GM19468 (cell line): ENCODE data around the gene PLXNA4.

Source experiments
- ATAC-seq: cut with Tn5 transposase; IDR thresholded peaks from one replicate; pipeline ENCODE4 v1.9.1; 2021; ENCODE audit warnings: mild to moderate bottlenecking, moderate library complexity, moderate number of reproducible peaks; ENCODE audit not compliant: unreplicated experiment; ENCODE audit errors: extremely low read depth

Gene PLXNA4

DNA sequence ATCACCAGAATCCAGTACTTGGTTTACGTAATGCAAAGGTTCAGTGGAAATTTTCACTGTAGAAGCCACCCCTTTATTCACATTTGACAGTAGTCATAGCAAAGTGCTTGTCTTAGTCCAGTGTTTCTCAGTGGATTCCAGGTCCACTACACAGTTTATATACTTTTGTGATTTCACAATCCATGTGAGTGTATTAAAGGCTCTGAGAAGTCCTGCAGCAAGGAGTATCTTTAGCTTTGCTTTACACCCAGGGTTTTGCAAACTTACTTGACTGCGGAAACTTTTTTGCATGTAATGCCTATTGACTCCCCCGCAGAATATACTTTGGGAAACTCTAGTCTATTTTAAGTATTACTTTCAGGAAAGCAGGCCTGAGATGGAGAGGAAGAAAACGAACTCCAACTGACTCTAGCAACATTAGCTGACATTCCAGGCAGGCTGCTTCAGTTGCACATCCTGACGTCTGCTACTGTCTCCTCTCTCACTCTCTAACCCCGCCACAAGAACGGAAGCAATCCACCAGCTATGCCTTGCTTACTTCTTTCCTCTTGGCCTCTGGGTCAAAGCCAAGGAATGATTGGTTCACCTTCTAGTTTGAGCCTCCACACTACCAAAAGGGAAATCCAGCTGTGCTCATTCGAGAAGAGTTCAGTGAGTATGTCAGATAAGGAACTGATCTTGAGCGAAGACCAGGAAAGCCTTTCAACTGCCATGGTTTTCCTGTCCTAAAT is 6.2 kb downstream of the PLXNA4 start:
- ATAC-seq, result no peak

DNA sequence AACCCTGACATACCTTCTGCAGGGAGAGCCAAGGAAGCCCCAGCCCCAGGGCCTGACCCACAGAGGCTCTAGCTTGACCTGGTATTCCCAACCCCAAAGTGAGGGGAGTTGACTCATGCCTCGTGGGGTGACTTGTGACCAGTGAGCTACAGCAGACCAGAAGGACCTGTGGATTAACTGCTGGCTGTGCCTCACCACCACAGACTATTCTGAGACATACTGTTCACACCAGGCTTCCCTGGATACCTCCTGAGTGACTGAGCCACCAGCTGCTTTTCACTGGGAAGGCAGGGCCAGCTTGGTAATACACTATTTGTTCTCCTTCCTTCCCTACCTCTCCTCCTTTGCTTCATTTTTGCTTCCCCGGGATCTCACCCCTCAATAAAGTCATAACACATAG is 7.3 kb downstream of the PLXNA4 start:
- no peak for ATAC-seq

DNA sequence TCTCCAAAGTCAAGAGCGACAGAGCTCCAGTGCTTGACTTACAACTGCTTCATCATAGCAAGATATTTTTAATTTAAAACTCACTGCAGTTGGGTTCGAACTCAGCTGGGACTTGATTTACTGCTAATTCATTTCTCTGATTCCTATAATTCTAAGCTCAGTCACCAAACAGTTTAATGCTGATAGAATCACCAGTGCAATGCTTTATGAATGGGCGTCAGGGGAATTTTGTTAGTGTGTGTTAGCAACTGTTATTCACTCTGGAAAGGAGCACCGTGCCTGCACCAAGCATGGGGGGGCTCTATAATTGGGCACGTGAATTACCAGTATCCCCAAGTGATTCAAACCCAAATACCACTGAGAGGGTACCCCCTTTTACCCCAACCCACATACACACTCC is 10.4 kb downstream of the PLXNA4 start:
- no peak for ATAC-seq

DNA sequence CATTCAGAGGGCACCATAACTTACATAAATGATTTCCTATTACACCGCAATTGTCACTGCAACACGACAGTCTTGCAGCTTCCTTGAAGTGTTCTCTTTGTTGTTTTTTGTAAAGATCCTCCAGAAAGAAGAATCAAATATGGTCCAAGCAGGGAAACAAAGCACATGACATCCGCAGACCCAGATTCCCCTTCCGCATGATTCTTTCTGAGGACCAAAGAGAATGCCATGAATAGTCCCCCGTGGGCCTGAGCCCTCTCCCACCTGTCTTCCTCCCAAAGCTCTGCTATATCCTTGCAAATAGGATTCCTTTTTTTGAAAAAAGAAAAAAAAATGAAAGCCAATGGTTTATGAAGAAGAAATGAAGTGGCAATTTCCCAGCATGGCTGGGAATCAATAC is 10.8 kb downstream of the PLXNA4 start:
- no peak for ATAC-seq

DNA sequence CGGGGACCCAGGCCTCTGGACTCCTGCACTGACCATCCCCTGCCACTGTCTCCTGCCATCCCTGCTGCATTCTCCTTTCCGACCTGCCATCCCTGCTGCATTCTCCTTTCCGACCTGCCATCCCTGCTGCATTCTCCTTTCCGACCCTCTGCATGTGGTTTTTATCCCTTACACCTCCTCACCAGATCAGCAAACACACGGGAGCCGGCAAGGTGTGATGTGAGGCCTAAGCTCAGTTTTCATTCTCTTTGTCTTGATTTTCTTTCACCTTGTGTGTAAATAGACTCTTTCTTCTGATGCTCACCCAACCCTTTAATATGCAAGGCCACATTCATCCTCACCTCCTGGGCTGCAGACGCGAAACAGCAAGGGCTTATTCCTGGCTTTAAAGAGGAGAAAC is 11.4 kb downstream of the PLXNA4 start:
- no peak for ATAC-seq

DNA sequence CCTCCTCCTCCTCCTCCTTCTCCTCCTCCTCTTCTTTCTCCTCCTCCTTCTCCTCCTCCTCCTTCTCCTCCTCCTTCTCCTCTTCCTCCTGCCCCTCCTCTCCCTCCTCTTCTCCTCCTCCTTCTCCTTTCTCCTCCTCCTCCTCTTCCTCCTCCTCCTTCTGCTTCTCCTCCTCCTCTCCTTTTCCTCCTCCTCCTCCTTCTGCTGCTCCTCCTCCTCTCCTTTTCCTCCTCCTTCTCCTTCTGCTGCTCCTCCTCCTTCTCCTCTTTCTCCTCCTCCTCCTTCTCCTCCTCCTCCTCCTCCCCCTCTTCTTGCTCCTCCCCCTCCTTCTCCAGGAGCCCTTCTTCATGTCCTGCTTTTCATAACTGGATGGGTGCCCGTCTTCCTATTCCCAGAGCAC is 12.2 kb downstream of the PLXNA4 start:
- no peak for ATAC-seq

DNA sequence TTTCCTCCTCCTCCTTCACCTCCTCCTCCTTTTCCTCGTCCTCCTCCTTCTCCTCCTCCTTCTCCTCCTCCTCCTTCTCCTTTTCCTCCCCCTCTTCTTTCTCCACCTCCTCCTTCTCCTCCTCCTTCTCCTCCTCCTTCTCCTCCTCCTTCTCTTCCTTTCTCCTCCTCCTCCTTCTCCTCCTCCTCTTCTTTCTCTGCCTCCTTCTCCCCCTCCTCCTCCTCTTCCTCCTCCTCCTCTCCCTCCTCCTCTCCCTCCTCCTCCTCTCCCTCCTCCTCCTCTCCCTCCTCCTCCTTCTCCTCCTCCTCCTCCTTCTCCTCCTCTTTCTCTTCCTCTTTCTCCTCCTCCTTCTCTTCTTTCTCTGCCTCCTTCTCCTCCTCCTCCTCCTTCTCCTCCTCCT is 13.6 kb downstream of the PLXNA4 start:
- ATAC-seq, result no peak

DNA sequence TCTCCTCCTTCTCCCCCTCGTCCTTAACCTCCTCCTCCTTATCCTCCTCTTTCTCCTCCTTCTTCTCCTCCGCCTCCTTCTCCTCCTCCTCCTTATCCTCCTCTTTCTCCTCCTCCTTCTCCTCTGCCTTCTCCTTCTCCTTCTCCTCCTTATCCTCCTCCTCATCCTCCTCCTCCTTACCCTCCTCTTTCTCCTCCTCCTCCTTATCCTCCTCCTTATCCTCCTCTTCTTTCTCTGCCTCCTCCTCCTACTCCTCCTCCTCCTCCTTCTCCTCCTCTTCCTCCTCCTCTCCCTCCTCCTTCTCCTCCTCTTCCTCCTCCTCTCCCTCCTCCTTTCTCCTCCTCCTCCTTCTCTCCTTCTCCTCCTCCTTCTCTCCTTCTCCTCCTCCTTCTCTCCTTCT is 14.5 kb downstream of the PLXNA4 start:
- no peak for ATAC-seq

DNA sequence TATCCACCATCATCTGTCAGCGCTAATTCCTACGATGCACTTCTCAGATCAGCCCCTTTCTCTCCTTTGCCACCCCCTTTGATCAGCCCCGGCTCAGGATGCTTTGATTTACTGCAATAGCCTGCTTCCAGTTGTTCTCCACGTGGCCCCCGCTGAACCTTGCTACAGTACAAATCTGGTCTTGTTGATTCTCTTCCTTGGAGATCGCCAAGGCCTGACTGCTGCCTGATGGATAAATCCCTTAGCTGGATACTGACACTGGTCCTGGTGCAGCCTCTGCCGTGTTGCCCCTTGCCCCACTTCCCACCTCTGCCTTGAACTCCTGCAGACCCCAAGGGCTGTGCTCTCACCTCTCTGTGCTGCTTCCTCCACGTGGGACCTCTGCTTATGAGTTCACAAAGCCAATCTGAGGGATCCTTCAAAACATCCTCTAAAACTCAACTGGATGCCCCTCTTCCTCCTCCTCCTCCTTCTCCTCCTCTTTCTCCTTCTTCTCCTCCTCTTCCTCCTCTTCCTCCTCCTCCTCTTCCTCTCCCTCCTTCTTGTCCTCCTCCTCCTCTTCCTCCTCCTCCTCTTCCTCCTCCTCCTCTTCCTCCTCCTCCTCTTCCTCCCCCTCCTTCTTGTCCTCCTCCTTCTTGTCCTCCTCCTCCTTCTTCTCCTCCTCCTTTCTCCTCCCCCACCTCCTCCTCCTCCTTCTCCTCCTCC is 15.3 kb downstream of the PLXNA4 start:
- no peak for ATAC-seq

DNA sequence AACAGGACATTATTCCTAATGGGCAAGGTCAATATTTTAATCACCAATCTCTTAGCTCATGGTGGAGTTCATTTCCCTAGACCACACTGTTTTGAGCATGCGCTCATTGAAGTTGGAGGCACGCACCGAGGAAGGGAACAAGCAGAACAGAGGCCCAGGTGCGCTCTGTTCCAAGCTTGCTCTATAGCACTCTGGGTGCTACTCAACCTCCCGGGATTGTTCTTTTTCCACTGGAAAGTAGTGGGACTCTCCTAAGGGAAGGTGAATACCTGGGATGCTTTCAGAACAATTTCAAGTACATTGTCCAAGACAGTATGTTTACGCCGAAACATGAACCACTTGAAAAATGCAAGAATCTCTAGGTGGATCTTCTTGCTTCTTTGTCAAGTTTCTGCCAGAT is 16.2 kb downstream of the PLXNA4 start:
- no peak for ATAC-seq

DNA sequence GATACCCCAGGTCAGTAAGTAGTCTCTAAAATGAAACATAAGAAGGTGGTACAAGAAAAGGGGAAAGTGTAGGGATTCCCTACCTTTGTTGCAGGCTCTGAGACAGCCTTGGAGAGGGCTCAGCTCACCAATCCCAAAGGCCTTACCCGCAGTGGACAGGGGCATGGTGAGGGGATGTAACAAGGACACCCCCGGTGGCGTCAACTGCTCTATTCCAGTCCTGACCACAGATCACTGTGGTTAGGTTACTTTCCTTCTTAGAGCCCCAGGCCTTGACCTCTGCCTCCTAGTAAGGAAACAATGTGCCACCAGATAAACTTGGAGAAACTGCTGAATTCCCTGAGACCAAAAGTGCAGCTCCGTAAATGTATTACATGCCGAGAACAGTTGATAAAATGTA is 17.5 kb downstream of the PLXNA4 start:
- ATAC-seq, result no peak

DNA sequence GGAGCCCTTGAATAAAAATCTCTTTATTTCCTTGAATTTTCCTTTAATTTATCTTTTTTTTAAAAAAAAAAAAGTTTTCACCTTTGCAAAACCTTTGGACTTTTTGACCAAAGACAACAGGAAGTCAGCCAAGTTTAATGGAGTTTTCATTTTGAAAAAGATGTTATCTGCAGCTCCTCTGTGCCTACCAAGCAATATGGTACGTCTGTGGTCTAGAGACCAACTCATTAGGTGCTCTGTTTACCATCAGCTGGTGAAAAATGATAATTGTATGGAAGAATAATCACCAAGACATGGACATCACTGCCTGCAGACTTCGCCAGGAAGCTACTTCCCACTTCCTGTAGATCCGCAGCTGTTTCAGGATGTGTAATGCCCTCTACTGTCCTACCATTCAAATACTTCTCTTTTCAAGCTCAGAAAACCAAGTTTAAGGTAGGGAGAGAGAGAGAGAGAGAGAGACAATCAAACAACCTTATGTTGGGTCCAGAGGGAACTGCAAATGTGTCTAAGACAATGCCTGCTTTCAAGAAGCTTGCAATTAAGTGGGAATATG is 18.7 kb downstream of the PLXNA4 start:
- no peak for ATAC-seq

DNA sequence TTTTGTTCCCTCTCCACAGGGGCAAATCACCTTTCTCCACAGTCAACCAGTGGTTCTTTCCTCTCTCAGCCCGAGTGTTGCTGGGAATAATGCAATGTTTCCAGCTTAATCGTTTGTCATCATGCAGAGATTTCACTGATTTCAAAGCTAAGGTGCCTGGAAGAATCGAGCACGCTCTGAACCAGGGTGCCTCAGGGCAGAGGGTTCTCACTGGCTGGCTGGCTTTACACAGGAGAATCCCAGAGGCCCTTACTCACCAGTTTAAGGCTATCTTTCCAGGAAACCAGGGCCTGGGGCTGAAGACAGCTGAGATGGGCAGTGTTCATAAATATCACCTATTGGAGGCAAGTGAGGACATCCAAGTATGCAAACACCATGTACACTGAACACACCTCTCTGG is 21.8 kb downstream of the PLXNA4 start:
- no peak for ATAC-seq

DNA sequence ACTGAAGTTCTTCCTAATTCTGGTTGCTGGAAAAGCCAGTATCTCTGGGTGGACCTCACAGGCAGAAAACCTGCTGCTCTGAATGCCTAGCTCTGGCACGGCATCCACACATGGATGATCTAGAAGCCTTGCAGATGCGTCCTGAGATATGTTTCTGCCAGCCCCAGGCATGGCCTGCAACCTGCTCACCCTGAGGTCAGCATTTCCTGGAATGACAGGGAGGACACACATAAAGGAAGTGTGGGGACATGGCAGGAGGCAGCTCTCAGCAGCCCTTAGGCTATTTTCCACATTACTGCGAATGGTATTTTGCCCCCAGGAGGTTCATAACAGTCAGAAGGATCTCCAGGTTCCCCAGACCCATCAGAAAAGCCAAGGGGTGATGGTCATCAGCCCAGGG is 23.2 kb downstream of the PLXNA4 start:
- ATAC-seq, result no peak

DNA sequence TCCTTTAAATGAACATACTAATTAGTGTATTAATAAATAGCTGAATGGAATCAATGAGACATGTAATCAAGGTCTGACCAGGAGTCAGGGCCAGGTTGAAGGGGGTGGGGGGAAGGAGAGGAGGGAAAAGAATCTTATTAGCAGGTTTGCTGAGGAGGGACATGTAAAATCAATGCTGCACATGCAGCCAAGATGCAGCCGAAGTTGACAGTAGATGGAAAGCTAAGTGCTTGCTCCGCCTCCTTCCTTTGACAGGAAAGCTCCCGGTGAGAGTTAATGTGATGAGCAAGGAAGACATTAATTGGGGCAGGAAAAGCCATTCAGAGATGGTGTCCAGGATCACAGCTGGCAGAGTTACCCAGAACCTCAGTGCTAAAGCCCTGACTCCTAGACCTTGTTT is 24.4 kb downstream of the PLXNA4 start:
- no peak for ATAC-seq

DNA sequence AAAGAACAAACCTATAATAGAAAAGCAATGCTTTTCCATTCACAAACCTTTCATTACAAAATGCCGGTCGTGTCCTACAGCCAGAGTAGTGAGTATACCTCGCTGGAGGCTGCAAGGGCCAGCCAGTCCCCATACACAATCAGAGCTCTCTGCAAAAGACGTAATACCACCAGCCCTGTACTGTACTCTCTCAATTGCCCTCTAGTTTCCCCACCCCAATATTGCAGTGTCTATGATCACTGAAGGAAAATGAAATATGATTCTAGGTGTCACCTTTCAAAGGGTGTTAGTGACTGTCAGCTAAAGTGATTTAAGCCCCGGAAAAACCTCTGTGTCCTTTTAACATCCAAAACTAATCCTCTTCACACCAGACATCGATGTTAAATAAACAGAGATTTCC is 24.8 kb downstream of the PLXNA4 start:
- no peak for ATAC-seq

DNA sequence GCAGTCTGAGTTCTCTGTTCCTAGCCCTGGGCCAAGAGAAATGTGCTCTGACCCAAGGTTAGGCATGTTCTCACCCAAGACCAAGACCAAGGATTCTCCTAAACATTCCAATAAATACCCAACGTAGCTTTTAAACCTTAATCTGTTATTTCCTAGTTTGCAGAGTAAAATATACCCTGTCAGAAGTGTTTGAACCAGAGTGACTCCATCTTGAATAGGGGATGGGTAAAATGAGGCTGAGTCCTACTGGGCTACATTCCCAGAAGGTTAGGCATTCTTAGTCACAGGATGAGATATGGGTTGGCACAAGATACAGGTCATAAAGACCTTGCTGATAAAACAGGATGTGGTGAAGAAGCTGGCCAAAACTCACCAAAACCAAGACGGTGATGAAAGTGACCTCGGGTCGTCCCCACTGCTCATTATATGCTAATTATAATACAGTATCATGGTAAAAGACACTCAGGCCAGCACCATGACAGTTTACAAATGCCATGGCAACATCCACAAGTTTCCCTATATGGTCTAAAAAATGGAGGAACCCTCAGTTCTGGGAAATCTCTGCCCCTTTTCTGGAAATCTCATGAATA is 27.7 kb downstream of the PLXNA4 start:
- ATAC-seq, result no peak

DNA sequence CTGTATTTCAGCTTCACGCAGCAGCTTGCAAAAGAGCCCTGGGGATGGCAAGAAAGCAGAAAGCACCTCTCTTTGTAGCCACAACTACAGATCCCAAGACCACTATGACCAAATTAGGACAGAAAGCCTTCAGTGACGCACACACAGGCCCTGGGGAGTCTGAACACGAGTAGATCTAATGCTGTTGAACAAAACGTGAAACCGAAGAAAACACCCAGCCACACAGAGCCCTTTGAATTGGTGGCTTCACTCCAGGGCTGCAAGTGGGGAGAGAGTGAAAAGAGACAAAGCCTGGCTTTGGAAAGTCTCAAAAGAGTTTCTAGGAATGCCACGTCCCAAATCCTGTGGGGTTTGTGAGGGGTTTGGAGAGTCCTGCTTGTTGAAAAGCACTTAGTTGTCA is 28.4 kb downstream of the PLXNA4 start:
- no peak for ATAC-seq

DNA sequence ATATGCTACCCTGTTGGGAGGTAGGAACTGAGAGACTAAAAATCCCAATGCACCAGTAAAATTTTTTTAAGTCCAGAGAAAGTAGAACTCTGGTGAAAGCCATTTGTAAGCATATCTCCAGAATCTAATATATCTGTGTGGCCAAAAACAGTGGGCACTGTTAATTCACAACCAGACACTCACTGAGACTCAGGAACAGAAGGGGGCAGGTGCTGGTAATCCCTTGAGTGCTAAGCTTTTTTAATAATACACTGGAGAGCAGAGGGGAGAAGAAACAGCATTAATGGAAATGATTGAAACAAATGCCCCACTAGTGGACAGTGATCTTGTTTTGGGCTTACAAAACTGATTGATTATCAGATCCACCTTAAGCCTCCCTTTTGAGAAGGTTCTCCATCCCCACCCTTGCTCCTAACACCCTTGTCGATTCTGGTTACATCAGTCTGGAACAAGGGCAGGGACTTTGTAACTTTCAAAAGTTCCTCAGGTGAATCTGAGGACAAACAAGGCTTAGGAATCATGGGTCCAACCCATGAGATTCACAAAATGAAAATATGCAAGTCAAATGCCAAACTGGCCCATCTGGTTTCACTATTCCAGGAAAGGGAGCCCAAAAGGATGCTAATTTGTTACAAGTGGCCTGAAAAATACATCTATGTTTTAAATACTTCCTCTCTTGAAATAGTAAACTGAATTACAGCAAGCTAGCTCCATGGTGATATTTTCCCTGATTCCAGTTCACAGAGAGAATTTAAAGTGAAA is 29.7 kb downstream of the PLXNA4 start:
- no peak for ATAC-seq

DNA sequence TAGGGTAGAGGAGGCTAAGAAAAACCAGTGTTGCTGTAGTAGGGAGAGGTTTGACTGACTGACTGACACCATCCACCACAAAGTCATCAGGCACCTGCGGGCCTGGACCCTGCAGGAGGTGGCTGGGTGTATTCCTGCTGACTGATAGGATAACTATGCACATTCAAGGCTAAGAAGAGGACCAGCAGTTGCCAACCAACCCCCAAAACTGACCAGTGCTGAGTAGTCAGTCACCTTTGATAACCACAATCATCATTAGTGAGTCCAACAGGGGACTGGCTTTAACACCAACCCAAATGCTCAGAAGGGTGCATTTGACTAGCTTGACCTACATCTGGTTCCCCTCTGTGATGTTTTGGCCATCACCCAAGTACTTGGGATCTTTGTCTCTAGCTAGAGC is 30.5 kb downstream of the PLXNA4 start:
- no peak for ATAC-seq

DNA sequence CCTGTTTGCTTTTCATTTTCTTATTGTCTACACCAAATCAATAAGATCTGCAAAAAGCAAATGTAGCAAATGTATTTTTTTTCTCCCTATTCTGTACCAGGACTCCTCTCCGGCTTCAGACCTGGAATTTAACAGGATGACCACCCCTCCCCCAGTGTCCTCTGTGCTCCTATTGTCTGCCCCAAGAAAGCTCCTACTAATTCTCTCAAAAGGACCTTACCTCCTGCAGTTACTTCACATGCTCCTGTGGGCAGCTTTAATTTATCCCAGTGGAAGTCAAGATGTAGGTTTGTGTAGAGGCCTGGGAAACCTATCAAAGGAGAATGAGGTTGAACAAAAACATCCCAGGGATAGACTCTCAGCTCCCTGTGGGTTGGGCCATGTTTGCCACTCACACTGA is 31.3 kb downstream of the PLXNA4 start:
- ATAC-seq, result no peak
